ENCODE data around the gene SLC43A2.
"Not testable (repeated sequence)": the region's sequence is repeated elsewhere in the genome, so short reads cannot be mapped to it uniquely, and the experiment has no call there.

SLC43A2 gene

DNA sequence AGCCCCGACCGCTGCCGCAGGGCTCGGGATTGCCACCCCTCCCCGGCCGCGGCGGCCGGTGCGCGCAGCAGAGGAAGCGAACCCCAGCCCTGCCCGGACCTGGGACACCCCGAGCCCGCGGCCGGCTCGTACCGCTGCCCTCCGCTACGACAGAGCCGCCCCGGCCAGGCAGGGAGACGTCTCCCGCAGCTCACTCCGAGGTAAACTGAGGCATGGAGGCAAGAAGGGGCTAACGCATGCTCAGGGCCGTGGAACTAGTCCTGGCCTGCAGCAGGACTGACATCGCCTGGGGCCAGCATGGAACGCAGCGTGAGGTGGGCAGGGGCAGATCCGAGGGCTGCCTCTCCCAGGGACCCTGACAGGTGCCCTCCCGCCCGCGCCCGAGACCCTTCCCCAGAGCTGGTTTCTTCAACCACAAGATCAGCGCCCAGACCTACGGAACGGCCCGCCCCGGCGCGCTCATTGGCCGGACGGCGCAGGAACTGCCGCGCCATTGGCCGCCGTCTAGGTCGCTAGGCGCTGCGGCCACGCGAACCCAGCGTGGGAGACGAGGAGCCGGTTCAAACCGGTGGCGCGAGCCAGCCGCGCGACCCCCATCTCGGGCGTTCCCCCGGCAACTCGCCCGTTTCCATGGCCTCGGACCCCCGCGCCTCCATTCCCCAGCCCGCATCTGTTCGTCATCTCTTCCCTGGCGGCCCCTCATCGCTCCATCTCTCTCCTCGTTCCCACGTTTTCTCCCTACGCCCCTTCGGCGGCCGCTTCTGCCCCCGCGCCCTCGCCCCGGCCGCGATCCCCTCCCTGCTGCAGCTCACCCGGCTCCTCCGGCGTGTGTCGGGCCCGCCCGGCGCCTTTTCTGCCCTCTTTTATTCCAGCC, at the start of gene SLC43A2:
SLC43A2 (minus strand) TSS at position 853 of the 874 bp plus-strand sequence. CDS start 960 bp downstream, outside the sequence.
- peak; percentile 58 for DNase-seq

DNA sequence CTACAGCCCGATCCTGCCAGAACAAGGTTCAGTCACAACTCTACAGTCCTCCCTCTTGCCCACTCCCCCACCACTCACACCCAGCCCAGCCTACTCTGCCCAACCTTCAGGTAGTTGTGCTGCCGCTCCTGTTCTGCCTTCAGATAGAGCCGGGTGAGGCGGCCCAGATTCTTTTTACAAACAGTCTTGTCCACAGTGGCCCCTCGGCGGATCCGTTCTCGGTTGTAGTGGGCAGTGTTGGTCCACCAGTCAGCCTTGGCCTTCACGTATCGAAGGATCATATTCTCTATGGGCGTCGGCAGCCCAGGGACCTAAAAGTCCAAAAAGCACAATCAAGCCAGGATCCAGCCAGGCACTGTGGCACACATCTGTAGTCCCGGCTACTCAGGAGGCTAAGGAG, 47.8 kb upstream of the SLC43A2 start:
- DNase-seq: no peak

DNA sequence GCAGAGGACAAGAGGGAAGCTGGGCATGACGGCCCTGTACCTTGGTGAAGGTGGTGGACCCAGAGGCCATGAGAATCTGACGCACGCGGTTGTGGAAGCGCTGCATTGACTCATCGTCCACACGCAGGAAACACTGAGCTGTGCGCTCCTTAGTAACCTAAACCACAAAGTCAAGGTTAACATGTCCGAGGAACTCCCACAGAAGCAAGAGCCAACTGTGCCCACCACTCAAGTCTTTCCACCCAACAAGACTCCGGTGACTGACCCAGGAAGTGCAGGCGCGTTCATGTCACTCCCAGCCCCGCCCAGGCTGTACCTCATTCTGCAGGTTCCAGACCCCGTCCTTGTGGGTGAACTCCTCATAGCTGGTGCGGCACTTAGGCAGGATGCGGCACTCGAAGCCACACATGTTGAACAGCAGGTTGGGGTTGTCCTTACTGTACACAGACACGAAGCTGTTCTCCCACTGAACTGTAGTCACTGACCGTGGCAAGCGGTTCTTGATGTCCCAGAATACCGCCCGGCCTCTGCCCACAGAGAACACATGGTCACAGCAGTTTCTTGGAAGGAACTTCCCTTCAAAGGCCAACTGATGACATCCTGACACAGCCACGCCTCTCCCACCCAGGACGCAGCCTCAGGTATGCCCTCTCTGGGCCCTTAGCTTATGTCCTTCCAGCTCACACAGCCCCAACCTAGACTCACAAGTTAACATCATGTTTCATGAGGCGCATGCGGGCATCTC, 44.6 kb upstream of the SLC43A2 start:
- no peak for DNase-seq

DNA sequence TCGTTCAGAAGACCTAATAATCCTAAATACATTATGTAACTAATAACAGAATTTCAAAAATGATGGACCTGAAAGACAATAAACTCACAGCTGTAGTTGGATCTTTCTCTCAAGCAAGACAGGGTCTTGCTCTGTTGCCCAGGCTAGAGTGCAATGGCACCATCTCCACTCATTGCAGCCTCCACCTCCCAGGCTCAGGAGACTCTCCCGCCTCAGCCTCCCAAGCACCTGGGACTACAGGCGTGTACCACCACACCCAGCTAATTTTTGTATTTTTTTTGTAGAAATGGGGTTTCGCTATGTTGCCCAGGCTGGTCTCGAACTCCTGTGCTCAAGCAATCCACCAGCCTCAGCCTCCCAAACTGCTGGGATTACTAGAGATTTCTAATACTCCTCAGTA, 35.3 kb upstream of the SLC43A2 start:
- not testable (repeated sequence) for DNase-seq

DNA sequence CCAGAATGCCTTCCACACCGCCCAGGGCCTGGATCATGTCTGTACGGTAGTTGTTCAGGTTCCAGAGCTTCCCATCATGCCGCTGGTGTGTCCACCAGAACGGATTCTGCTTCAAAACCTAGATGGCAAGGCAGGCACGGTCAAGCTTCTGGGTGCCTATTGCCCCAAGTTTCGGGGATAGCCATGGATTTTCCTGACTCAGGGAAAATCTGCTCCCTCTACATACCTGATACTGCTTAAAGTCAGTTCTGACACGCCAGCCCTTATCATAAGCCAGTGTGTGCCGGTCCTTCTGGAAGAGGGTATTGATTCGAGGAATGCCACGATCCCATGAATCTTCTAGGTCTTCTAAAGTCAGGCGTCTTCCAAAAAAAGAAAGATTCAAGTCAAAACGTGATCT, 32.4 kb upstream of the SLC43A2 start:
- no peak for DNase-seq

DNA sequence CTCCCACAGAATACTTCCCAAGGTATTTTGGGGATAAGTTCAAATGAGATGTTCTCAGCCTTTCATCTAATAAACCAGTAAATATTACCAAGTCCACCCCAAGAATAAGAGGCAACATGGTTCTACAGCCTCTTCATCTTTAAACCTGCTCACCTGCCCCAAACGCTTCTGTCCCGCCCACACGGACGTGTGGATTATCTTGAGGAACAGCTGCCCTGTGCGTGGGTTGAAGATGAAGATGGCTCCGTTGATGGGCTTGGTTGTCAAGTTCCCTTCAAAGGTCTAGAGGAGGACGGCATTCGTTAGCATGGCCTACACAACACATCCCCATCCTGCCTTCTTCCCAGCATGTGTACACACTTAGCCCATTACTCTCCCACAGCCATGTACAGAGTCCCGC, 29.5 kb upstream of the SLC43A2 start:
- DNase-seq: no peak

DNA sequence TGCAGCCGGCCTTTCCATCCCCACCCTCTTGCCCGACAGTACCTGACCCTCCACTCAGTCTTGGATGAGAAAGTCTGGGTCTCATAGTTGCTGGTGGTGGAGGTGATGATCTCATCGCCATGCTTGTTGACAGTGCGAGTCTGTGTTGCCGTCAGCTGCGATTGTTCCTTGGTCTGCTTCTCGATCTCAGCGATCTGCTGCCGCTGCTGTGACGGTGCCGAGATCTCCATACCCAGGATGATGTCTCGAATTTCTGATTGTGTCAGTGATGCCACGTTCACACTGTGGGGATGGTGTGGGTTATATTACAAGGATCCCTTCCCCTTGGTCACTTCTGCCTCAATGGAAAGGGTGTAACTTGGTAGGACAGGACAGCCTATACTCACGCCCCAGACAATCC, 25.1 kb upstream of the SLC43A2 start:
- DNase-seq: no peak

DNA sequence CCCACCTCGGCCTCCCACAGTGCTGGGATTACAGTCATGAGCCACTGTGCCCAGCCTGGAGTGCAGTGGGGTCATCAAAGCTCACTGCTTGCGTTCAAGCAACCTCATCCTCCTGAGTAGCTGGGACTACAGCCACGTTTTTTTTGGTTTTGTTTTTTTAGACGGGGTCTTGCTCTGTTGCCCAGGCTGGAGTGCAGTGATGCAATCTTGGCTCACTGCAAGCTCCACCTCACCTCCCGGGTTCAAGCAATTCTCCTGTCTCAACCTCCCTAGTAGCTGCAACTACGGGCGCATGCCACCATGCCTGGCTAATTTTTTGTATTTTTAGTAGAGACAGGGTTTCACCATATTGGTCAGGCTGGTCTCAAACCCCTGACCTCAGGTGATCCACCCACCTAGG, 24.2 kb upstream of the SLC43A2 start:
- DNase-seq: not testable (repeated sequence)

DNA sequence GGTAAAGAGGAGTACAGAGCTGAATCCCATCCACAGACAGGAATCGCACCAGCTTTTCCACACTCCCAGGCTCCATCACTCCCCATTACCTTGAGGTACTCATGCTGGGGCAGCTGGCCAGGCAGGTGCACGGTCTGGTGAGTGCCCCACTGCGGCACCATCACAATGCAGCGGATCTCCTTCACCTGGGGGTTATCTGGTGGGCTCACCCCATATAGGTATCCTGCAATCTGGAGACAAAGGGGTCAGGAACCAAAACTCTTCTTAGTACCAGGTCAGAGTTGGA, 22.9 kb upstream of the SLC43A2 start:
- DNase-seq: no peak

DNA sequence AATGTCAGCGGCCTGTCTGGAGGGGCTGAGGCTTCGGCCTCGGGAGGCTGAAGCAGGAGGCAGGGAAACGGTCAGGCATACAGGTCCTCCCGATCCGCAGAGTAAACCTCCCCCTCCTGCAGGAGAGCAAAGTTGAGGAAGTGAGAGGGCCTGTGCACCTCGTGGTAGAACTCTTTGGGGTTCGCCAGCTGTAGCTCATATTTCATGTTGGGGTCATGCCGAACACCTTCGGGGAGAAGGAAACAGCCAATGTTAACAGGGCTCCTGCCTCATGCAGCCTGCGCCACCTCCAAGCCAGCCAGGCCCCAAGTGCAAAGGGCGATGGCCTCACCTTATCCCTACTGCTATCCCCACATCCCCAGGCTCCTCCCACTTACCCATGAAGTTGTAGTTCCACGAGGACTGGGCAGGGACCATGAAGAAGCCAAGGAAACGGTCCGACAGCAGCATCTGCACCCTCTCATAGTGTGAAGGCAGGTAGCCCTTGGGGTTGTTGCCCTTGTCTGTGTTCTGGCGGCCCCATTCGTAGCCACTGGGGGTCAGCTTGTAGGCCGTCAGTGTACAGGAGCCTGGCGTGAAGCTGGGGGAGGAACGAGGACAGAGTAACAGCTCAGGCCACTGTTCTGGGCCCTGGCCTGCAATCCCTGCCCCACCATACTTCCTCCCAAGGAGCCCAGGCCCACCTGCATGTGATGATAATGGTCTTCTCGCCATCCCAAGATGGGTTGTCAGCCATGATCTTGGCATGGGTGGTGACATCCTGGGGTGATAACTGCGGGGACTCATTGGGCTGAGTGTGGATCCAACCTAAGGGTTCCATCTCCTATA, 22.3 kb upstream of the SLC43A2 start:
- DNase-seq: no peak

DNA sequence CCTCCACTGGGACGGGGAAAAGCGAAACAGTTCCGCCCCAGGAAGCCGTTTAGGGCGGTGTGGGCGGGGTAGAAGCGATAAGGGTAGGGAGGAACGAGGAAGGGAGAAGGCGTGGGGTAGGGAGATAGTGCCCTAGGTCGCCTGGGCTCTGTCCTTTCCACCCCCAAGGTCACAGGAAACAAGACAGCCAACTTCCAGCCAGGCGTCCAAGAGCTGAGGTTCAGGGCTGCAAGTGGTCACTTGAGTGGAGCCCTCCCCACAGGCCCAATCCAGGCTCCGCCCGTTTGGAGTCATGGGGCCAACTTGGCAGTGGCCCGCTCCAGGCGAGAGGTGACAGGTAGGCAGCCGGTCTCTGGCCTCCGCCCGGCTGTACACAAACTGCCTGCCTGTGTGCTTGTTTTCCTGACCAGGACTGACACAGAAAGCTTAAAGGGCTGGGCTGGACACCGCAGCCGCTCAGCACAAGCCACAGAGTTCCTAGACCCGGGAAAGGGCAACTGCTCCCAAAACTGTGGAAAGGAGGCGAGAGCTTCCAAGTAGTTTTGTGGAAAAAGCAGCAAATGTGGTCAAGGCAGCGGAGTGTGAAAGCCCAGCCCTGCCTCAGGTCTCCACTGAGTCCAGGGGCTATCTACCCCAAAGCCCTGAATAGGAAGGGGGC, 21.3 kb upstream of the SLC43A2 start, which contains the start of gene RILP:
RILP (minus strand) TSS at position 23 of the 658 bp plus-strand sequence. CDS start 62 bp downstream, outside the sequence.
- DNase-seq: no peak

DNA sequence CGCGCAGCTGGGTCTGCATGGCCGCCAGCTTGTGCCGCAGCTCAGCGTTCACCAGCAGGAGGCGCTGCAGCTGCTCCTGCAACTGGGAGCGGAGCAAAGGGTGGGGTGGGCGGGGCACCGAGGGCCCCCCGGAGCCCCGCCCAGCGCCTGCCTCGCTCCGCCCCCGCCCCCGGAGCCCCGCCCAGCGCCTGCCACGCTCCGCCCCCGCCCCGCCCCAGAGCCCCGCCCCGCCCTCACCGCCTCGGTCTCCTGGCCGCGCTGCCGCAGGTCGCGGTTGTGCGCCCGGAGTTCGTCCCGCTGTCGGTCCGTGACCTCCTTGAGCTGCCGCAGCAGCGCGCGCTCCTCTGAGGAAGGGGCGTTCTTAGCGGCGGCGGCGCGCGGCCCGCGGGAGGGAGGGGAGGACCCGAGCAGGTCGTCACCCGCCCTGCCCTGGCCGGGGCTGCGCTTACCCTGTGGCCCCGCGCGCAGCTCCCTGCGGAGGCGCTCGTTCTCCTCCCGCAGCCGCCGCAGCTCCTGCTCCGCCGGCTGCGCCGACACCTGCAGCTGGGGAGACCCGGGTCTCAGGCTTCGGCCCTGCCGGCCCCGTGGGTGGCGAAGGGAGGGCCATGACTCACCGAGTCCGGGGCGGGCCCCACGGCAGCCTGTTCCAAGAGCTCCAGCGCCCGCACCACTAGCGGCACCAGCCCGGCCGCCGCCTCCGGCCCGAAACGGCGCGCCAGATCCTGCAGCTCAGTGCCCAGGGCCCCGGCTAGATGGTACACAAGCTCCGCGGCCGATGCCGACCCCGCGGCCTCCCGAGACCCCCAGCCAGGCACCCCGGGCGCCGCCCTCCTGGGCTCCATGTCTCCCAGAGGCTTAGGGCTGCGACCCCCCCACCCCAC, 20.6 kb upstream of the SLC43A2 start:
- DNase-seq: peak; percentile 92

DNA sequence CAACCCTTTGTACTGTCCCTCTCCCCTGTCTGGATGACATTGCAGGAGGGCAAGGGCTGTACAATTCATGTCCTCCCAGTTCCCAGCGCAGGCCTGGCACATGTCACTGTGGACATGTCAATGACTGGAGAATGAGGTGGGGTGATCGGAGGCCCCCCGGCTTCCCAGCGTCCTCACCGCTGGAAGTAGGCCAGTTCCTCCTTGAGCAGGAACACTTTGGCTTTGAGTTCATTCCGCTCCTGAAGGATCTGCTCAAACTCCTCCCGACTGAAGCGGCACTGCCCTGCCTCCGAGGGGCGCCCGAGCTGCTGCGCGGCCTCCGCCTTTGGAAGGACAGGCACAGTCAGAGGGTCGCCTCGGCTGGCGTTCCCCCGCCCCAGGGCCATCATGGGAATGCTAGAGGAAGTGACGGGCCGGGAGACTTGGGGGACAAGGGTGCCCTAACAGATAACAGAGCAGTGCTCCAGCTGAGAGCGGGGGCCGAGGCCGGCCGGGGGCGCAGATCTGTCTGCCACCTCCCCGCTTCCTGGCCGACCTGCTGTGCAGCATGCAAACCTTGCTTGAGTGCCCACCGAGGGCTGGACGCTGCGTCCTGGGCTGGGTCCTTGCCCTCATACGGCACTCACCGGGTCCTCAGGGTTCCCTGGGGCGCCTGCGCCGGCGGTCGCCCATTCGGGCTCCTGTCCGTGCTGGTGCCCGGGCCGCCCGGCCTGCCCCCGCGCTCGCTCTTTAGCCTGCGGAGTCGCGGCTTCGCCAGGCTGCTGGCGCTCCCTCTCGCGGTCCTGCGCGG, 19.7 kb upstream of the SLC43A2 start:
- DNase-seq: no peak

DNA sequence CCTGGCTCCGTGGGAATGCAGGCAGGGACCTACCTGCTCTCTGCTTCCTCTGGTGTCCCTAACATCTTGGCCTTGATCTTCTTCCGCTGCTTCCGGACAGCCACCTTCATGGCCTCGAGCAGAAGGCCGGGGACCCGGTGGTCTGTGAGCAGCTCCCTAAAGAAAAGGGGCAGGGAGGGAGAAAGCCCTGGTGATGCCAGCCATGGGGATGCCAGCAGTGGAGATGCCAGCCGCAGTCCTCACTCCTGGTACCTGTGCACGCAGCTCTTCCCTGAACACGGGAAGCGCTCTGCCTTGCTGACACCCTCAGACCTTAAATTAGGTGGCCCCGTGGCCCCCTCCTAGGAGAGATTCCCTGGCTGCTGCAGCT, 19.2 kb upstream of the SLC43A2 start:
- DNase-seq: no peak

DNA sequence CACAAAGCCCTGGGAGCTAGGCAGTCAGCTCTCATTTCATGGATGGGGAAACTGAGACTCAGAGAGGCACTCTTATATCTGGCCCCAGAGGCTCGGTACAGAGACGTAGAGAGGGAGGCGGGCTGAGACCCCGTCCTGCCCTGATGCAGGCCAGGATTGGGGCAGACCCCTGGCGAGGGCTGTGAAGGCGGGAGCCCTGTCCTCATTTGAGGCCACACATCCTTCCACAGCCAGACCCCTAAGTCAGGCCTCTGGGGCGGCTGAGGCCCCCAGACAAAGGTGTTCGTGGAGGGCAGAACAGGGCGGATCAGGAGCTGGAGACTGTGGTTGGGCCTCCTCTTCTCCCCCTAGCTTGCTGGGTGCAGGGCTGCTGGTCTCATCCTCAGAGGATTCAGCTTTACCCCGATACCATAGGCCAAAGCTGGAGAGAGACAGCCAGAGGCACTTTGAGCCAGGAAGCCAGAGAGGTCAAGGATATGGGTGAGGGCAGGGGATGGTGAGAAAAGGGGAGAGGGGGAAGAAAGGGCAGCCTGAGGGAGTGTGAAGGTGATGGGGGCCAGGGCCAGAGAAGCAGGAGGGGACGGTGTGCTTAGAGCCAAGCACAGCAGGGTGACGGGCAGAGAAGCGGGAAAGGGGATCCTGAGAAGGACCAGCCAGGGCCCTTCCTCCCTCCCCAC, 17.7 kb upstream of the SLC43A2 start:
- DNase-seq: no peak

DNA sequence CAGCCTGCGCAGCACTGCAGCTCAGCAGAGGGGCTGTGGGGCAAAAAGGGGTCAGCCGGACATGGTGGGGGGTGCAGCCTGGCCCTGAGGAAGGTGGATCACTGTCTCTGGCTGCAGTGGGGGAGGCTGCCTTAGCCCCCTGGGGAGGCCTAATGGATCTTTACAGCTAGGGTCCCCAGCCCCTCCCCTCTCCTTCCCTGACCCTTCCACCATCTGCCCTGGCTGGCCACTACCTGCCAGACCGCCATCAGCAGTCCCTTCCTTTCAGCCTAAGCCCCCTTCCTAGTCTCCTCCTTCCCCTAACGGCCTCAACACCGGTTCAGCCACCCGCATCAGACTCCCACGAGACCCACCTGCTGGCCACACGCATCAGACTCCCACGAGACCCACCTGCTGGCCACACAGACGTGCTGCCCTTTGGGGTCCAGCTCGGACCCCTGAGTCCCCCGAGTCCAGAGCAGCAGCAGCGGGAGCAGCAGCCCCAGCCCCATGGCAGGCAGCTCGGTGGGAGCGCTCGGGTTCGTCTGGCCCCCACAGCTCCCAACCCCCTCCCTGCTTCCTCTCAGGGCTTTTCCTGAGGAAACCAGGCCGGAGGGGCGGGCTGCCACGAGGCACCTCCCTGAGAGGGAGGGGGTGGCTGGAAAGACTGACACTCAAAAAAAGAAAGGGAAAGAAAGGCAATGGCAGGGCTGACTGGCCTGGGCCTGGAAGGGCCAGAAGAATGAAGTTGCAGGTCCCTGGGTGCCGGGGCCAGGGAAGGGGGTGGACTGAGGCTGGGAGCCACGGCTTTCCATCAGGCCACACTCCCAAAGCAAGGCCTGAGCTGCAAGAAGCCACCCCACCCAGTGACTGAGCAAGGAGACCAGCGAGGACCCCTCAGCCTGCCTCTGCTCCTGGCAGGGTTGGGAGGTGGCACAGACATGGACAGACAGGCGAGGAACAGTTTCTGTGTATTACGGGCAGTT, 16.9 kb upstream of the SLC43A2 start, which contains the start of gene SCARF1:
SCARF1 (minus strand) TSS at position 526 of the 965 bp plus-strand sequence; CDS start at position 491, 35 bp downstream.
- DNase-seq: no peak

DNA sequence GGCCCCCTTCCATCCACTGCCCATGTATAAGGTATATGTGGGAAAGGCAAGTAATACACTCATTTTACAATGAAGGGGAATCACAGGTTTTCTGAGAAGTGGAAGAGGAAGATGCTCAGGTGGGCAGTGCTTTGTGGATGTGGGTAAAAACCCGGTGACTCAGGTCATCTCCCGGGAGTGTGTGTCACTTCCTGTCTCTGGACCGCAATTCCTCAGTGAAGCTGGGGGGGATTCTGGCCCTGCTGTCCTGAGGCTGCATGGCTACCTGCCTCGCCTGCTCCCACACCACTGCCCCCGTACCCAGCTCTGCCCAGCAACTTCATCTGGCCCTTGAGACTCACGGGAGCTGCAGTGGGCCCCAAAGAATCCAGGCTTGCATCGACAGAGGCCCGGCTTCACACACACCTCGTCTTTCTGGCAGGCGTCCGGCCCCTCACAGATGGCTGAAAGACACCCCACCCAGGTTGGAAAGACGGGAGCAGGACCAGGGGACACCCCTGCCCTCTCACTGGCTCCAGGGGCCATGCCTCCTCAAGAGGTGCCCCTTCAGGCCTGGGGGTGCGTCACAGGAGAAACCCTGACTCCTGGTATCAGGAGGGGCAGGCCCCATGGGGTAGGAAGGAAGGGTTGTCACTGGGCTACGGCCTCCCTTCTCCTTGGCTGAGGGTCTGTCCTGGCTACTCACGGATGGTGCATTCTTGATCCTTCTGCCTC, 16.0 kb upstream of the SLC43A2 start:
- no peak for DNase-seq

DNA sequence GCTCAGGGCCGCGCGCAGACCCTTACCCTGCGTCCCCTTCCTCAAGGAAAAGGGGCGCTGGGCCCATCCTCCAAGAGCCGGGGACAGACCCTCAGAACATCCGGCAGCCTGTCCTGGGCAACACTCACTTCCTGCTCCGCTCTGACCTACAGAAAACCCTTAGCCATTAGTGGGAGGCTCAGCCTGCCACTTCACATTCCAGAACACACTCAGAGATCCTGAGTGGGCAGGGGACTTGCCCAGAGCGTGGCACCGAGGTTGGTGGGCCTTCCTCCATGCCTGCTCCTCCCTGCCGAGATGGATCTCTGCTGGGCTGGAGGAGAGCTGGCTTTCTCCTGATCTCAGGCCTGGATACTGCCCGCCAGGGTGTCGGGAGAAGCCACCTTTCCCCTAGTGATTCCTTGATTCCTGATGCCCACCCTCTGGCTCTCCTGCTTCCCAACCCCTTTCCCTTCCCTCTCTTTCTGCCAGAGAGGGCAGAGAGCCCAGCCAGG, 15.4 kb upstream of the SLC43A2 start:
- DNase-seq: no peak

Data from activated CD4-positive, alpha-beta T cell treated with anti-CD3 and anti-CD28 coated beads for 1 hour (primary cell).